Esophagus squamous epithelium (tissue), 5 donors: Measurements from ENCODE around the gene TRUB1. TPM values are rescaled to one million over a fixed set of nuclear protein-coding genes. Genes with fewer than 3 reads are reported as not detected.

ENCODE experiments used
- DNase-seq: peaks from one replicate; lab custom pipeline; 2025; lab: John Stamatoyannopoulos, UW
- H3K27ac ChIP-seq, 4 donors: fragments of 200-600 bp; sonication (generic); one replicate each; pipeline ENCODE4 v1.5.1; 2016 to 2019; ENCODE audit warnings: mild to moderate bottlenecking in 1 of 4
- H3K27me3 ChIP-seq, 4 donors: fragments of 200-600 bp; sonication (generic); 1 replicate in 3 of 4; 2 replicates in 1 of 4; pipeline versions ENCODE4 v1.5.1 to v1.6.0; 2017 to 2021; ENCODE audit warnings: antibody characterized with exemption in 1 of 4
- H3K36me3 ChIP-seq, 3 donors: fragments of 200-600 bp; sonication (generic); one replicate each; pipeline ENCODE4 v1.5.1; 2016 to 2019
- H3K4me1 ChIP-seq, 3 donors: fragments of 200-600 bp; sonication (generic); one replicate each; pipeline ENCODE4 v1.5.1; 2017 to 2019
- H3K4me3 ChIP-seq, 4 donors: fragments of 200-600 bp; sonication (generic); 1 replicate in 3 of 4; 2 replicates in 1 of 4; pipeline ENCODE4 v1.5.1; 2016 to 2019; ENCODE audit warnings: mild to moderate bottlenecking in 2 of 4, moderate library complexity in 1 of 4
- H3K9me3 ChIP-seq, 3 donors: fragments of 200-600 bp; sonication (generic); one replicate each; pipeline ENCODE4 v1.5.1; 2016 to 2019
- CTCF ChIP-seq, 6 experiments: fragments of 450-650 bp in 4 of 6; fragments of 200-600 bp in 2 of 6; sonication (generic) in 2 of 6; IDR thresholded peaks; one replicate each; pipeline ENCODE4 v1.5.1; 2016 to 2019; ENCODE audit warnings: antibody characterized with exemption in 6 of 6, mild to moderate bottlenecking in 4 of 6, moderate library complexity in 4 of 6
- POLR2A ChIP-seq, 4 donors: fragments of 450-650 bp; IDR thresholded peaks; one replicate each; pipeline ENCODE4 v1.6.1; 2017; ENCODE audit warnings: antibody characterized with exemption in 4 of 4, mild to moderate bottlenecking in 4 of 4, moderate library complexity in 3 of 4
- WGBS, 2 donors: methylation state at CpG; one replicate each; pipeline ENCODE4 v1.1.5; 2018; 5-methylcytosine and 5-hydroxymethylcytosine counted together
- intact Hi-C: fragments of 100-400 bp; cut with DNase I; formaldehyde crosslinking; loops from one replicate; pipeline ENCODE4 v1.15.0; 2022
- total RNA-seq, 4 donors: library from RNA; depleted of rRNA; stranded (reverse); fragments of >200 nt; gene quantifications; one replicate each; pipeline ENCODE4 v1.1.0, GENCODE V29; 2016
- donor health status: DM: yes; HTN: yes; CAD: no.

The TRUB1 gene
- total RNA-seq, 4 donors from 2014 or later = 11.0 to 20.6 (median 17.2) TPM

GRCh38 chr10:114908896-114909295 is 29.1 kb upstream of the TRUB1 start:
- Histone ChIP-seq H3K4me1 (peaks cover 0 to 10% (median 0%) of the 10 kb centered on the region in 3 donors), H3K36me3 (no peaks in the 10 kb centered on the region), H3K27ac (no peak overlapping the region), H3K27me3 (no peaks in the 10 kb centered on the region), H3K4me3 (no peak overlapping the region), H3K9me3 (no peaks in the 10 kb centered on the region)
- TF ChIP-seq POLR2A (IDR thresholded peaks at IDR 0.05) (no peak), CTCF (IDR thresholded peaks at IDR 0.05) (no peak)
- intact Hi-C loops = no loop called here
- WGBS, 2 donors = 83 to 90% methylated on average over 5 of the region's 5 CpGs
- DNase-seq = no peak

GRCh38 chr10:114911052-114911711 is 26.8 kb upstream of the TRUB1 start:
- no peak for DNase-seq
- H3K27me3 ChIP-seq = no peaks in the 10 kb centered on the region
- H3K36me3 ChIP-seq = no peaks in the 10 kb centered on the region
- no peak for TF ChIP-seq POLR2A (IDR thresholded peaks at IDR 0.05)
- TF ChIP-seq CTCF (IDR thresholded peaks at IDR 0.05) = no peak
- H3K27ac ChIP-seq = no peak overlapping the region
- intact Hi-C loops = no loop called here
- H3K9me3 ChIP-seq = no peaks in the 10 kb centered on the region
- H3K4me1 ChIP-seq = no peaks in the 10 kb centered on the region
- 49 to 87% methylated on average over 3 to 4 of the region's 4 CpGs for WGBS, 2 donors
- H3K4me3 ChIP-seq = no peak overlapping the region

GRCh38 chr10:114911801-114912469 is 26.1 kb upstream of the TRUB1 start:
- Histone ChIP-seq H3K27ac (no peak overlapping the region), H3K4me1 (no peaks in the 10 kb centered on the region), H3K4me3 (no peak overlapping the region), H3K9me3 (no peaks in the 10 kb centered on the region), H3K36me3 (no peaks in the 10 kb centered on the region), H3K27me3 (no peaks in the 10 kb centered on the region)
- DNase-seq = no peak
- TF ChIP-seq CTCF (IDR thresholded peaks at IDR 0.05) (no peak), POLR2A (IDR thresholded peaks at IDR 0.05) (no peak)
- 72 to 77% methylated on average over 5 of the region's 5 CpGs for WGBS, 2 donors
- intact Hi-C loops = no loop called here

- H3K27me3 ChIP-seq = no peaks in the 10 kb centered on the region
- WGBS, 2 donors = 71% methylated on average over 2 of the region's 2 CpGs
- H3K9me3 ChIP-seq = no peaks in the 10 kb centered on the region
- no peaks in the 10 kb centered on the region for H3K36me3 ChIP-seq
- no peak overlapping the region for H3K4me3 ChIP-seq
- TF ChIP-seq CTCF (IDR thresholded peaks at IDR 0.05) (no peak), POLR2A (IDR thresholded peaks at IDR 0.05) (no peak)
- intact Hi-C loops = no loop called here
- H3K27ac ChIP-seq = no peak overlapping the region
- H3K4me1 ChIP-seq = no peaks in the 10 kb centered on the region
- DNase-seq = no peak
Measured at GRCh38 chr10:114912470-114912859, 25.5 kb upstream of the TRUB1 start.

- H3K27ac ChIP-seq = no peak overlapping the region
- TF ChIP-seq POLR2A (IDR thresholded peaks at IDR 0.05) (no peak), CTCF (IDR thresholded peaks at IDR 0.05) (no peak)
- H3K4me3 ChIP-seq = no peak overlapping the region
- no peaks in the 10 kb centered on the region for H3K4me1 ChIP-seq
- no peaks in the 10 kb centered on the region for H3K9me3 ChIP-seq
- H3K36me3 ChIP-seq = no peaks in the 10 kb centered on the region
- H3K27me3 ChIP-seq = no peaks in the 10 kb centered on the region
- intact Hi-C loops = no loop called here
- no peak for DNase-seq
- 87 to 90% methylated on average over 3 of the region's 3 CpGs for WGBS, 2 donors
Measured at GRCh38 chr10:114914560-114914959, 23.4 kb upstream of the TRUB1 start.
